Stimulated activated CD8-positive, alpha-beta memory T cell treated with anti-CD3 and anti-CD28 coated beads, Interleukin-4, amount 100 ng/mL, for 48 hours (primary cell): Measurements from ENCODE around the gene PELI1.
"Not testable (repeated sequence)": the region's sequence is repeated elsewhere in the genome, so short reads cannot be mapped to it uniquely, and the experiment has no call there.

Experiments used
- DNase-seq: peaks from one replicate; pipeline ENCODE4 v3.0.0-alpha.2; 2020

PELI1 gene

GRCh38 chr2:64081046-64081445, 63.2 kb downstream of the PELI1 start:
- no peak for DNase-seq

DNA sequence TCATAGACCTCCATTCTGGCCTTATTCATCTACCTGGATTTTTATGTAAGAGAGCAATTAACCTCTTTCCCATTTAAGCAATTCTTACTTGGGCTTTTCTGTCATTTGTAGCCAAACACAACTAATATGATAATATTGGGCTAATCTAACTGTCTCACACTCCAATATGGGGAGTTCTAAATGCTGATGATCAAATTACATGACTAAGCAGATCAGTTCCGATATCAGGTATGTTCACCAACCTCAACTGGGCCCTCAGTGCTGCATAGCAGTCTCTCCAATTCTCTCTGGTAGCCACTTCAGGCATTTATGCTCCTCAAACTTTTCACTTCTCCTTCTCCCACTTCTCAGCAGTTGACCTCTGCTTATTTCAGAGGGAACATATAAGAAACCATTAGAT, 64.0 kb downstream of the PELI1 start:
- DNase-seq = no peak

DNA sequence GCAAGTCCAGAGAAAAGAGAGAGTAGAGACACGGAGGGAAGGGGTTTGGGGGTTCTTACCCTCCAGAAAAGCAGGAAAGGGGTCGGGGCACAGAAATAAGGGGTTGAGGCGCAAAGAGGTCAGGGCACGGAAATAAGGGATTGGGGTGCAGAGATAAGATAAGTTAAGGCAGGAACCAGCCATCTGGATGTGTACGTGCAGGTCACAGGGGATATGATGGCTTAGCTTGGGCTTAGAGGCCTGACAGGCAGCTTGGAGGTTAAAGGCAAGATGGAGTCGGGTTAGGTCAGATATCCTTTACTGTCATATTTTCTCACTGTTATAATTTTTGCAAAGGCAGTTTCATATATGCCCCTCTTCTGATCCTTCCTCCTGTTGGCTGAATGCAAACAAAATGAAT, 64.5 kb downstream of the PELI1 start:
- DNase-seq = not testable (repeated sequence)

GRCh38 chr2:64076828-64077227, 67.4 kb downstream of the PELI1 start:
- DNase-seq = not testable (repeated sequence)

DNA sequence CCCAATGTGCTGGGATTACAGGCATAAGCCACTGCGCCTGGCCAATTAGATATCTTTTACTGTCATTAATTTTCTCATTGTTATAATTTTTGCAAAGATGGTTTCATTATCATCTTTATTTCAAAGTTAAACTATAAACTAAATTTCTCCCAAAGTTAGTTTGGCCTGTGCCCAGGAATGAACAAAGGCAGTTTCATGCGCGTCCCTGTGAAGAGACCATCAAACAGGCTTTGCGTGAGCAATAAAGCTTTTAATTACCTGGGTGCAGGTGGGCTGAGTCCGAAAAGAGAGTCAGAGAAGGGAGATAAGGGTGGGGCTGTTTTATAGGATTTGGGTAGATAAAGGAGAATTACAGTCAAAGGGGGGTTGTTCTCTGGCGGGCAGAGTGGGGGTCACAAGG, 69.6 kb downstream of the PELI1 start:
- not testable (repeated sequence) for DNase-seq

GRCh38 chr2:64067326-64067725, 76.9 kb downstream of the PELI1 start:
- no peak for DNase-seq

DNA sequence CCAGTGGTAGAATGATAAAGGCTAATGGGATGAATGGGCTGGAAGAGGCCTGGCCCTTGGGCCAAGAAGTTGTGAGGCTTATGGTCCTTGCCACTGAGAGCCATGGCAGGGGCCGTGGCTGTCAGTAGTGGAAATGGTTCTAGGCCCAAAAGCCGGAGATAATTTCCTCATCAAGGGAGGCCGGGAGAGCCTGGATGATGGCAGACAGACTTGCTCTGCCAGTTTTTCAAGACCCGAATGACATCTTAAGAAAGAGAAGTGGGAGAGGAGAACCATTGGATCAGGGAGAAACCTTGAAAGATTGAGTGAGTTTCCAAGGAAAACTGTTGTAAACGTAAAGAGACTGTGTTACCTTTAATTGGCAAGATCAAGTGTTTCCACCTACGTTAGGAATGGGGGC, 78.7 kb downstream of the PELI1 start:
- no peak for DNase-seq

DNA sequence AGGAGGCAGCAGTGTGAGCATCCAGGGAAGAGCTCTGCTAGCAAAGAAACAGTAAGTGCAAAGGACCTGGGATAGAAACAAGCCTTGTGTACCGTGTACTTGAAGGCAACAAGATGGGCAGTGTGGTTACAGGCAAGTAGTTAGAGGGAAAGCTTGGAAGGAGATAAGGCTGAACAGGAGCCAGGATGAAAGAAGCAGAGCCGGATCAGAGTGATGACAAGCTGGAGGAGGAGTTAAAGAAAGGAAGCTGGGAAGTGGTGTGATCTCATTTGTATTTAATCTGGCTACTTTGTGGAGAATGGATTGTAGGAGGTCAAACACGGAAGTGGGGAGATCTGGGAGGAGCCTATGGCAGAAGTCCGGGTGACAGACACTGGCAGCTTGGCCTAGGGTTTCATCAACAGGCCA, 80.3 kb downstream of the PELI1 start:
- DNase-seq = no peak

DNA sequence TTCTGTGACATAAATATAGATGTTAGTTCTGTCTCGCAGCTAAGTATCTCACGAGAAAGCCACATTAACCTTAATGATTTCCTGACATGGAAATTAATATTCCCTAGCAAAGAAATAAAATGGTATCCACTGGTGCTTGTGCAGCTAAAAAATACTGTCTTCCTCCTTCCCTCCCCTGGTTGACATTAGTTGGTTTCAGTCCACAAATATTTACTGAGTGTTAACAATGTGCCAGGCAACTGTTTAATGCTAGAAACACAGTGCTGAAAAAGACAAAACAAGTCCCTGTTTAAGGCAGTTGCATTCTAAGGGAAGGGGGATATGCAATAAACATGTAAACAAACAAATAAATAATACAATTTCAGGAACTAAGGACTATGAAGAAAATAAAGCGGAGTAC, 80.8 kb downstream of the PELI1 start:
- no peak for DNase-seq

GRCh38 chr2:64062840-64063239, 81.4 kb downstream of the PELI1 start:
- no peak for DNase-seq

DNA sequence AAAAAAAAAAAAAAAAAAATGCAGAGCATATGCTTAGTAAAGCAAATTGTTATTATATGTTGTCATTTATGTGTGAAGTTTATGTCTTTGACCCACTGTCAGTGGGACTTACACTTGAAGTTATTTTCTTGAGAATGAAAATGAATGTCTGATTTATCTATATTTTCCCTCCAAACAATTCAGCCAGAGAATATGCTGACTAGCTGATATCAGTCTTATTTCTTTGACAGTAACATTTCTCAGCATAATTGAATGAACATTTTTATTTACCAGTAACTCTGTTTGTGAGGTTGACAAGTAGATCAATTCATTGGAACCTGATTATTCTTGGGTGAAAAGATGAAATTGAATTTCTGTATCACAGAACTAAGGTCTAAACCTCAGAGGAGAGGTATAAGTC, 85.0 kb downstream of the PELI1 start:
- DNase-seq = no peak

- no peak for DNase-seq
Measured at GRCh38 chr2:64056021-64056420, 88.2 kb downstream of the PELI1 start.

GRCh38 chr2:64054161-64054915, 89.9 kb downstream of the PELI1 start:
- no peak for DNase-seq

DNA sequence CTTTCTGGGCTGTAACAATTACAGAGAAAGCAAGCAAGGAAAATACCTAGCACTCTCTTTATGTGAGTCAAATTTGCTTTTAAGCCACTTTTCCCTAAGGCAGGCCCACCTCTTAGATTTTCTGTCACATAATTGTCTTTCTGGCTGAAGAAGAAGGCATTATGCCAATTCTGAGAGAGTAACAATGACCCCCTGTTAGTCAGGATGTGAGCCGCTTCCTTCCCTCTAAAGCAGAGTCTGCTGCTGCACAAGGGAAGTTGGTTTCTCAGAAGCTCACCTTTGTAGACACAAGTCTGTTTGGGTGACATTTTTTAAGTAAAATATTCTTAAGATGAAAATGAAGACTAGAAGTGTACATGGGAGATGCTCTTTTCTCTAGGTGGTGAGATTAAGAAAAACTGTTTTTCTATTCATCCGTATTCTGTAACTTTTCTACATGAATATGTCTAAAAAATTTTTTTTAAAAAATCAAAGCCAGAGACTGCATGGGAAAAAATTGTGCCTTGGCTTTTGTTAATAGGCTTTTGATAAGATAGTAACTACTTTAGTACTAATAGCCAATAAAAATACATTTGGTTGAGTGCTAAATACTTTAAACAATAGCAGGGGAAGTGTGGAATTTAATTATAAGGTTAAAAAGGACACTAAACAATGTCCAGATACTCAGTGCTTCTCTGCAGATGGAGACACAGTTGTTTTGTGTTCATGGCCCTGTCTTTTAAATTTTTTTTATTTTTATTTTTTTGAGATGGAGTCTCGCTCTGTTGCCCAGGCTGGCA, 91.6 kb downstream of the PELI1 start:
- no peak for DNase-seq

GRCh38 chr2:64049633-64050220, 94.5 kb downstream of the PELI1 start:
- peak; percentile 66 for DNase-seq

GRCh38 chr2:64045938-64046337, 98.3 kb downstream of the PELI1 start:
- no peak for DNase-seq
